Measurements from ENCODE around the gene ZKSCAN5. TPM values are rescaled to one million over a fixed set of nuclear protein-coding genes. Genes with fewer than 3 reads are reported as not detected.

ZKSCAN5 gene
- total and polyA plus RNA-seq, 7 donors: 3.1 to 15.4 (median 9.3) TPM

GRCh38 chr7:99489235-99489634 lies 15.2 kb upstream of the ZKSCAN5 start:
- H3K27me3 ChIP-seq (ENCODE audit: insufficient read depth in 3 of 3, low read length in 2 of 3): no peaks in the 10 kb centered on the region
- WGBS, 3 donors: 88 to 96% (median 93%) methylated on average over 4 of the region's 4 CpGs
- intact Hi-C loops (cut with DNase I): no loop called here
- H3K4me1 ChIP-seq: no peaks in the 10 kb centered on the region
- no peak for TF ChIP-seq CTCF (IDR thresholded peaks at IDR 0.05)
- ATAC-seq: no peak
- no peak overlapping the region for H3K27ac ChIP-seq
- peaks cover 16% of the 10 kb centered on the region for H3K9me3 ChIP-seq
- peaks cover 14 to 42% of the 10 kb centered on the region in 2 donors for H3K36me3 ChIP-seq (ENCODE audit: insufficient read depth in 1 of 2, low read depth in 1 of 2)
- peak in 1 of 2 donors; percentile 13 for DNase-seq
- H3K4me3 ChIP-seq: no peak overlapping the region

GRCh38 chr7:99490878-99491277 lies 13.6 kb upstream of the ZKSCAN5 start:
- no peak overlapping the region for H3K4me3 ChIP-seq
- H3K27me3 ChIP-seq (ENCODE audit: insufficient read depth in 3 of 3, low read length in 2 of 3): no peaks in the 10 kb centered on the region
- ATAC-seq (no peak), DNase-seq (no peak)
- TF ChIP-seq CTCF (IDR thresholded peaks at IDR 0.05): no peak
- H3K27ac ChIP-seq: no peak overlapping the region
- intact Hi-C loops (cut with DNase I): no loop called here
- H3K9me3 ChIP-seq: peaks cover 22% of the 10 kb centered on the region
- WGBS, 3 donors: 65 to 75% (median 67%) methylated on average over 3 of the region's 3 CpGs
- peaks cover 16 to 52% of the 10 kb centered on the region in 2 donors for H3K36me3 ChIP-seq (ENCODE audit: insufficient read depth in 1 of 2, low read depth in 1 of 2)
- no peaks in the 10 kb centered on the region for H3K4me1 ChIP-seq

- intact Hi-C loops (cut with DNase I): no loop called here
- no peak for DNase-seq
- H3K4me3 ChIP-seq: no peak overlapping the region
- WGBS, 3 donors: 95 to 100% (median 97%) methylated on average over 6 of the region's 6 CpGs
- peaks cover 22% of the 10 kb centered on the region for H3K9me3 ChIP-seq
- ATAC-seq: no peak
- TF ChIP-seq CTCF (IDR thresholded peaks at IDR 0.05): no peak
- no peaks in the 10 kb centered on the region for H3K27me3 ChIP-seq (ENCODE audit: insufficient read depth in 3 of 3, low read length in 2 of 3)
- peaks cover 19 to 72% of the 10 kb centered on the region in 2 donors for H3K36me3 ChIP-seq (ENCODE audit: insufficient read depth in 1 of 2, low read depth in 1 of 2)
- no peak overlapping the region for H3K27ac ChIP-seq
- peaks cover 13% of the 10 kb centered on the region for H3K4me1 ChIP-seq
Measured at GRCh38 chr7:99493823-99494222, 10.6 kb upstream of the ZKSCAN5 start.

GRCh38 chr7:99497766-99498545 lies 6.5 kb upstream of the ZKSCAN5 start:
- intact Hi-C loops (cut with DNase I): no loop called here
- WGBS, 3 donors: 84 to 86% (median 85%) methylated on average over 6 of the region's 6 CpGs
- no peak for ATAC-seq
- Histone ChIP-seq H3K27me3 (ENCODE audit: insufficient read depth in 3 of 3, low read length in 2 of 3) (no peaks in the 10 kb centered on the region), H3K27ac (no peak overlapping the region), H3K4me3 (peak overlapping the region; percentile 74), H3K36me3 (ENCODE audit: insufficient read depth in 1 of 2, low read depth in 1 of 2) (peaks cover 15 to 55% of the 10 kb centered on the region in 2 donors), H3K4me1 (peaks cover 24% of the 10 kb centered on the region), H3K9me3 (peaks cover 19% of the 10 kb centered on the region)
- no peak for TF ChIP-seq CTCF (IDR thresholded peaks at IDR 0.05)
- no peak for DNase-seq
